Spleen (tissue), 11 donors: Measurements from ENCODE around the gene KLHL41. TPM values are rescaled to one million over a fixed set of nuclear protein-coding genes. Genes with fewer than 3 reads are reported as not detected.
A peak's percentile ranks its signal among the peaks of the same experiment; 100 is the strongest.
"Not testable (repeated sequence)": the region's sequence is repeated elsewhere in the genome, so short reads cannot be mapped to it uniquely, and the experiment has no call there.

Source experiments
- DNase-seq: peaks from one replicate; pipeline ENCODE4 v3.0.0-alpha.2; 2020
- H3K27ac ChIP-seq, 8 donors: fragments of 200-600 bp; sonication (generic) in 7 of 8; 1 replicate in 4 of 8; 2 replicates in 4 of 8; pipeline versions ENCODE4 v1.5.0 to v1.8.0; 2016 to 2021; ENCODE audit warnings: inconsistent platforms in 4 of 8, mild to moderate bottlenecking in 4 of 8, moderate library complexity in 1 of 8
- H3K27me3 ChIP-seq, 7 donors: fragments of 200-600 bp; sonication (generic) in 6 of 7; replicated peaks in 1 of 7; 1 replicate in 4 of 7; 2 replicates in 3 of 7; pipeline versions ENCODE4 v1.5.0 to v1.8.0; 2016 to 2021; ENCODE audit warnings: inconsistent platforms in 3 of 7, mild to moderate bottlenecking in 1 of 7
- H3K36me3 ChIP-seq, 6 donors: fragments of 200-600 bp; sonication (generic) in 5 of 6; 1 replicate in 4 of 6; 2 replicates in 2 of 6; pipeline versions ENCODE4 v1.5.0 to v1.8.0; 2016 to 2021; ENCODE audit warnings: inconsistent platforms in 2 of 6
- H3K4me1 ChIP-seq, 6 donors: fragments of 200-600 bp; sonication (generic) in 5 of 6; 1 replicate in 3 of 6; 2 replicates in 3 of 6; pipeline versions ENCODE4 v1.5.0 to v1.8.0; 2016 to 2021; ENCODE audit warnings: inconsistent platforms in 3 of 6
- H3K4me3 ChIP-seq, 8 donors: fragments of 200-600 bp; sonication (generic) in 7 of 8; 1 replicate in 4 of 8; 2 replicates in 4 of 8; pipeline versions ENCODE4 v1.5.0 to v1.8.0; 2016 to 2021; ENCODE audit warnings: inconsistent platforms in 4 of 8, mild to moderate bottlenecking in 4 of 8, moderate library complexity in 2 of 8
- H3K9me3 ChIP-seq, 8 donors: fragments of 200-600 bp; sonication (generic) in 7 of 8; 1 replicate in 4 of 8; 2 replicates in 4 of 8; pipeline versions ENCODE4 v1.5.0 to v1.8.0; 2016 to 2021; ENCODE audit warnings: inconsistent platforms in 4 of 8
- POLR2A ChIP-seq, 3 donors: fragments of 450-650 bp; IDR thresholded peaks; one replicate each; pipeline ENCODE4 v1.5.1; 2017; ENCODE audit warnings: antibody characterized with exemption in 3 of 3, mild to moderate bottlenecking in 1 of 3
- POLR2AphosphoS5 ChIP-seq, 3 donors: sonication (generic); formaldehyde crosslinking; IDR thresholded peaks; one replicate each; pipeline ENCODE4 v1.5.1; 2017; ENCODE audit warnings: antibody characterized with exemption in 3 of 3
- WGBS, 5 donors: extraction: QIAGEN DNeasy Blood & Tissue Kit in 3 of 5; methylation state at CpG; one replicate each; pipeline versions ENCODE4 v1.1.5 to v1.1.7; 2013 to 2018; 5-methylcytosine and 5-hydroxymethylcytosine counted together
- intact Hi-C: fragments of 100-400 bp; cut with DNase I; formaldehyde crosslinking; loops from one replicate; pipeline ENCODE4 v1.15.0; 2023; ENCODE audit warnings: low total_unique reads
- polyA plus RNA-seq, 3 donors: library from polyadenylated mRNA; stranded (reverse); fragments of 200-250 nt; gene quantifications; one replicate each; pipeline ENCODE4 v1.2.1, GENCODE V29; 2013
- total RNA-seq, 7 donors: library from RNA; depleted of rRNA in 3 of 7; stranded (reverse); fragments of >200 nt in 3 of 7; fragmentation: NEBNext Ultra II Directional in 4 of 7; extraction: Animal tissue kit (Norgen Biotek cat#: 25700) in 4 of 7; gene quantifications; one replicate each; pipeline versions ENCODE4 v1.1.0 to v1.2.1, GENCODE V29; 2016 to 2021
- TF ChIP-seq, protein P1 (sequence below), 11 experiments: fragments of 200-600 bp in 7 of 11; fragments of 450-650 bp in 4 of 11; sonication (generic) in 4 of 11; IDR thresholded peaks in 8 of 11; conservative IDR thresholded peaks in 3 of 11; 1 replicate in 7 of 11; 2 replicates in 4 of 11; pipeline versions ENCODE4 v1.4.0 to v1.8.0; 2016 to 2021; ENCODE audit warnings: antibody characterized with exemption in 11 of 11, inconsistent platforms in 4 of 11, mild to moderate bottlenecking in 1 of 11
- donor health status: healthy with polysubstance abuse.
- donor health status: DM: no; HTN: no; CAD: no; lungs with moderate emphysema.
- donor health status: DM: no; HTN: no; CAD: no.
- donor health status: Bipolar disorder and iron deficiency.
- donor health status: healthy.
- donor health status: DM: no; HTN: no; CAD: no.
- donor health status: DM: yes; HTN: yes; CAD: no.

Gene KLHL41
- total and polyA plus RNA-seq, 10 donors = 0.30 to 1.0 (median 0.68) TPM

DNA sequence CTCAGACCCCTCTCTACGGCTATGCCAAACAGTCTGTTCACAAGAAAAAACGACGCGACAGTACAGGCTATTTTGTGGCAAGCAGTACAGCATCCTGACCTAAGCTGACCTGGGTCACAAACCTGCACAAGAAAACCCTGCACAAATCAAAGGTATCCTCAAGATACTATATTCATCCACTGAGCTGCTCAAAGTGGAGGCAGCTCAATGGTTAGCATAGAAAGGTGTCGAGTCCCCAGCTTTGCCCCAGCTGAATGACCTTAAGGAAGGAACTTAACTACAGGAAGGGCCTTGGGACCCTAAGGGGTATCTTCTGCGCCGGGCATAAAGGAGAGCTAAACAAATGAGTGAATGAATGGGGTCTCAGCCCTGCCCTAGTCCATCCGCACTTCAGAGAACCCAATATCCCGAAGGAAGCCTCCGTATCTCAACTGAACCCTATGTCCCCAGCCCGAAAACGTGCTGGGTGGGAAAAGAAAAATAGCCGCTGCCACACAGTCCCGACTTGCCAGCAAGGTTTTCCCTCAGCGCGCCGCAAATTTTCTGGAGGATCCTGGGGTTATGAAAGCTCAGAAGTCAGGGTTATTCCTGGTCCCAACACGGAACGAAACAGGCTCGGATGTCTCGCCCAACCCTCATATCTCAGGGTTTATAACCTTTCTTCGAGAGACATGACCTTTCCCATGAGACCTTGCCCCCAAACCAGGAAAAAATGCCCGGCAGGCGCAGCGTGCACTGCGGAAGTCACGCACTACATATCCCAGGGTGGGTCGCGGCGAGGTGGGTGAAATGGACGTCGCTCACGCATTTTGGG lies 63.9 kb downstream of the KLHL41 start, which contains the start of gene FASTKD1:
FASTKD1 (minus strand) TSS at position 706 of the 814 bp plus-strand sequence. CDS start 1,836 bp downstream, outside the sequence.
- peaks cover 0 to 17% (median 0%) of the 10 kb centered on the region in 6 donors for H3K36me3 ChIP-seq
- H3K4me3 ChIP-seq = peak within 1 kb of the TSS; percentile 57 to 95 (median 75)
- intact Hi-C loops = no loop called here
- H3K27ac ChIP-seq = peak within 1 kb of the TSS; percentile 53 to 85 (median 76)
- no peaks in the 10 kb centered on the region for H3K9me3 ChIP-seq
- no peaks in the 10 kb centered on the region for H3K27me3 ChIP-seq
- TF ChIP-seq, protein P1, sequence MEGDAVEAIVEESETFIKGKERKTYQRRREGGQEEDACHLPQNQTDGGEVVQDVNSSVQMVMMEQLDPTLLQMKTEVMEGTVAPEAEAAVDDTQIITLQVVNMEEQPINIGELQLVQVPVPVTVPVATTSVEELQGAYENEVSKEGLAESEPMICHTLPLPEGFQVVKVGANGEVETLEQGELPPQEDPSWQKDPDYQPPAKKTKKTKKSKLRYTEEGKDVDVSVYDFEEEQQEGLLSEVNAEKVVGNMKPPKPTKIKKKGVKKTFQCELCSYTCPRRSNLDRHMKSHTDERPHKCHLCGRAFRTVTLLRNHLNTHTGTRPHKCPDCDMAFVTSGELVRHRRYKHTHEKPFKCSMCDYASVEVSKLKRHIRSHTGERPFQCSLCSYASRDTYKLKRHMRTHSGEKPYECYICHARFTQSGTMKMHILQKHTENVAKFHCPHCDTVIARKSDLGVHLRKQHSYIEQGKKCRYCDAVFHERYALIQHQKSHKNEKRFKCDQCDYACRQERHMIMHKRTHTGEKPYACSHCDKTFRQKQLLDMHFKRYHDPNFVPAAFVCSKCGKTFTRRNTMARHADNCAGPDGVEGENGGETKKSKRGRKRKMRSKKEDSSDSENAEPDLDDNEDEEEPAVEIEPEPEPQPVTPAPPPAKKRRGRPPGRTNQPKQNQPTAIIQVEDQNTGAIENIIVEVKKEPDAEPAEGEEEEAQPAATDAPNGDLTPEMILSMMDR (IDR thresholded peaks at IDR 0.05 in 8 of 11, conservative IDR thresholded peaks at IDR 0.05 in 3 of 11) = peak in 1 of 11 experiments; percentile 12
- TF ChIP-seq POLR2A (IDR thresholded peaks at IDR 0.05) (no peak), POLR2AphosphoS5 (IDR thresholded peaks at IDR 0.05) (peak; percentile 71 to 90 (median 89))
- peaks cover 0 to 38% (median 18%) of the 10 kb centered on the region in 6 donors for H3K4me1 ChIP-seq
- WGBS, 5 donors = 0 to 1% (median 0%) methylated on average over 26 to 33 of the region's 33 CpGs
- DNase-seq = peak; percentile 95

GRCh38 chr2:169573974-169574299 lies 64.4 kb downstream of the KLHL41 start:
- peaks cover 0 to 38% (median 18%) of the 10 kb centered on the region in 6 donors for H3K4me1 ChIP-seq
- 30 to 37% (median 33%) methylated on average over 6 of the region's 6 CpGs for WGBS, 5 donors
- DNase-seq = no peak
- intact Hi-C loops = no loop called here
- TF ChIP-seq POLR2AphosphoS5 (IDR thresholded peaks at IDR 0.05) (no peak), POLR2A (IDR thresholded peaks at IDR 0.05) (no peak)
- TF ChIP-seq, protein P1 (IDR thresholded peaks at IDR 0.05 in 8 of 11, conservative IDR thresholded peaks at IDR 0.05 in 3 of 11) = no peak
- H3K9me3 ChIP-seq = no peaks in the 10 kb centered on the region
- H3K36me3 ChIP-seq = peaks cover 0 to 12% (median 0%) of the 10 kb centered on the region in 6 donors
- no peaks in the 10 kb centered on the region for H3K27me3 ChIP-seq
- peak overlapping the region in 6 of 8 donors; percentile 53 to 85 (median 76) for H3K27ac ChIP-seq
- peak overlapping the region; percentile 57 to 95 (median 75) for H3K4me3 ChIP-seq

DNA sequence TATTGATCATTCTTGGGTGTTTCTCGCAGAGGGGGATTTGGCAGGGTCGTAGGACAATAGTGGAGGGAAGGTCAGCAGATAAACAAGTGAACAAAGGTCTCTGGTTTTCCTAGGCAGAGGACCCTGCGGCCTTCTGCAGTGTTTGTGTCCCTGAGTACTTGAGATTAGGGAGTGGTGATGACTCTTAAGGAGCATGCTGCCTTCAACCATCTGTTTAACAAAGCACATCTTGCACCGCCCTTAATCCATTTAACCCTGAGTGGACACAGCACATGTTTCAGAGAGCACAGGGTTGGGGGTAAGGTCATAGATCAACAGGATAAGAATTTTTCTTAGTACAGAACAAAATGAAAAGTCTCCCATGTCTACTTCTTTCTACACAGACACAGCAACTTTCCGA lies 65.0 kb downstream of the KLHL41 start:
- H3K27ac ChIP-seq, H3K9me3 ChIP-seq, intact Hi-C loops, H3K4me3 ChIP-seq, DNase-seq, H3K27me3 ChIP-seq: not testable (repeated sequence)
- 82 to 92% (median 87%) methylated on average over 4 to 5 of the region's 5 CpGs for WGBS, 5 donors
- Histone ChIP-seq H3K4me1 (peaks cover 0 to 38% (median 18%) of the 10 kb centered on the region in 6 donors), H3K36me3 (peaks cover 0 to 10% (median 0%) of the 10 kb centered on the region in 6 donors)

GRCh38 chr2:169575264-169575663 lies 65.8 kb downstream of the KLHL41 start:
- DNase-seq, H3K4me3 ChIP-seq, H3K27ac ChIP-seq, H3K27me3 ChIP-seq, H3K9me3 ChIP-seq, intact Hi-C loops: not testable (repeated sequence)
- H3K4me1 ChIP-seq = peaks cover 0 to 32% (median 18%) of the 10 kb centered on the region in 6 donors
- WGBS, 5 donors = 93 to 96% (median 94%) methylated on average over 7 to 36 of the region's 36 CpGs; no CpG with 5 or more reads in 1 of the 5 donors
- H3K36me3 ChIP-seq = peaks cover 0 to 10% (median 0%) of the 10 kb centered on the region in 6 donors

Other genes with a start within 250 kb of the KLHL41 start
- gene LRP2, start 147.2 kb upstream of the KLHL41 start, total RNA-seq = not detected
- not detected for gene LRP2, start 147.2 kb upstream of the KLHL41 start, polyA plus RNA-seq
- gene BBS5, start 30.2 kb upstream of the KLHL41 start, total RNA-seq = 10 to 100 TPM in 1 of 7 donors, 1 to 10 TPM in 6; 4.3 to 11.4 (median 8.3) TPM
- gene BBS5, start 30.2 kb upstream of the KLHL41 start, polyA plus RNA-seq = 1 to 10 TPM; 2.9 to 4.1 (median 3.4) TPM
- 10 to 100 TPM; 21.2 to 43.9 (median 28.6) TPM for gene FASTKD1, start 64.2 kb downstream of the KLHL41 start, total RNA-seq
- 10 to 100 TPM; 28.7 to 42.5 (median 42.1) TPM for gene FASTKD1, start 64.2 kb downstream of the KLHL41 start, polyA plus RNA-seq
- gene PPIG, start 74.6 kb downstream of the KLHL41 start, total RNA-seq = 10 to 100 TPM; 47.8 to 72.7 (median 64.5) TPM
- gene PPIG, start 74.6 kb downstream of the KLHL41 start, polyA plus RNA-seq = 10 to 100 TPM; 32.5 to 43.1 (median 34.8) TPM
- not detected for gene CFAP210, start 184.7 kb downstream of the KLHL41 start, total RNA-seq
- gene CFAP210, start 184.7 kb downstream of the KLHL41 start, polyA plus RNA-seq = under 1 TPM in 2 of 3 donors, not detected in 1; 0.09 to 0.15 TPM
- gene PHOSPHO2, start 184.8 kb downstream of the KLHL41 start, total RNA-seq = 1 to 10 TPM; 3.4 to 6.9 (median 4.4) TPM
- gene PHOSPHO2, start 184.8 kb downstream of the KLHL41 start, polyA plus RNA-seq = 1 to 10 TPM; 1.2 to 2.3 (median 2.1) TPM
- 1 to 10 TPM; 1.4 to 3.3 (median 2.1) TPM for gene KLHL23, start 224.1 kb downstream of the KLHL41 start, total RNA-seq
- gene KLHL23, start 224.1 kb downstream of the KLHL41 start, polyA plus RNA-seq = 1 to 10 TPM in 1 of 3 donors, under 1 TPM in 2; 0.48 to 1.4 (median 0.86) TPM